GM18526 (cell line): Measurements from ENCODE around the gene CHRNB2.
A peak's percentile ranks its signal among the peaks of the same experiment; 100 is the strongest.

Experiments used
- POLR2A ChIP-seq: IDR thresholded peaks from 3 replicates; pipeline ENCODE4 v1.6.1; 2011; ENCODE audit not compliant: insufficient read length; ENCODE audit errors: extremely low read depth

Gene CHRNB2

GRCh38 chr1:154589780-154590179, 22.2 kb downstream of the CHRNB2 start:
- no peak for TF ChIP-seq POLR2A

GRCh38 chr1:154590756-154591155, 23.2 kb downstream of the CHRNB2 start:
- TF ChIP-seq POLR2A = no peak

GRCh38 chr1:154591206-154591605, 23.6 kb downstream of the CHRNB2 start:
- TF ChIP-seq POLR2A = no peak

GRCh38 chr1:154593390-154593789, 25.8 kb downstream of the CHRNB2 start:
- no peak for TF ChIP-seq POLR2A

GRCh38 chr1:154594811-154595210, 27.2 kb downstream of the CHRNB2 start:
- TF ChIP-seq POLR2A = no peak

GRCh38 chr1:154595621-154596020, 28.0 kb downstream of the CHRNB2 start:
- no peak for TF ChIP-seq POLR2A

- TF ChIP-seq POLR2A = no peak
Measured at GRCh38 chr1:154598871-154599635, 31.5 kb downstream of the CHRNB2 start.

- TF ChIP-seq POLR2A = no peak
Measured at GRCh38 chr1:154599658-154600057, 32.1 kb downstream of the CHRNB2 start.

GRCh38 chr1:154603317-154603716, 35.7 kb downstream of the CHRNB2 start:
- no peak for TF ChIP-seq POLR2A

- no peak for TF ChIP-seq POLR2A
Measured at GRCh38 chr1:154605534-154605933, 38.0 kb downstream of the CHRNB2 start.

- no peak for TF ChIP-seq POLR2A
Measured at GRCh38 chr1:154607106-154607608, 39.6 kb downstream of the CHRNB2 start.

GRCh38 chr1:154607609-154608396, 40.2 kb downstream of the CHRNB2 start, which contains the start of gene ADAR:
Gene ADAR (minus strand): TSS chr1:154608186. CDS start chr1:154608006, 180 bp downstream.
- TF ChIP-seq POLR2A = peak; percentile 73

- TF ChIP-seq POLR2A = peak; percentile 20
Measured at GRCh38 chr1:154608397-154609270, 41.1 kb downstream of the CHRNB2 start.

GRCh38 chr1:154609398-154610380, 42.1 kb downstream of the CHRNB2 start:
- TF ChIP-seq POLR2A = no peak
